ENCODE results near the gene METTL16.

GRCh38 chr17:2423271-2423670 lies 88.4 kb downstream of the METTL16 start:
- TF ChIP-seq, protein P1, sequence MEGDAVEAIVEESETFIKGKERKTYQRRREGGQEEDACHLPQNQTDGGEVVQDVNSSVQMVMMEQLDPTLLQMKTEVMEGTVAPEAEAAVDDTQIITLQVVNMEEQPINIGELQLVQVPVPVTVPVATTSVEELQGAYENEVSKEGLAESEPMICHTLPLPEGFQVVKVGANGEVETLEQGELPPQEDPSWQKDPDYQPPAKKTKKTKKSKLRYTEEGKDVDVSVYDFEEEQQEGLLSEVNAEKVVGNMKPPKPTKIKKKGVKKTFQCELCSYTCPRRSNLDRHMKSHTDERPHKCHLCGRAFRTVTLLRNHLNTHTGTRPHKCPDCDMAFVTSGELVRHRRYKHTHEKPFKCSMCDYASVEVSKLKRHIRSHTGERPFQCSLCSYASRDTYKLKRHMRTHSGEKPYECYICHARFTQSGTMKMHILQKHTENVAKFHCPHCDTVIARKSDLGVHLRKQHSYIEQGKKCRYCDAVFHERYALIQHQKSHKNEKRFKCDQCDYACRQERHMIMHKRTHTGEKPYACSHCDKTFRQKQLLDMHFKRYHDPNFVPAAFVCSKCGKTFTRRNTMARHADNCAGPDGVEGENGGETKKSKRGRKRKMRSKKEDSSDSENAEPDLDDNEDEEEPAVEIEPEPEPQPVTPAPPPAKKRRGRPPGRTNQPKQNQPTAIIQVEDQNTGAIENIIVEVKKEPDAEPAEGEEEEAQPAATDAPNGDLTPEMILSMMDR (conservative IDR thresholded peaks at IDR 0.05; ENCODE audit: low read length), result no peak
- TF ChIP-seq EZH2phosphoT487 (IDR thresholded peaks at IDR 0.05; ENCODE audit: borderline replicate concordance, low read depth, low read length), result no peak
